Right atrium auricular region (tissue), 2 donors: ENCODE data around the gene CBX7. TPM values are rescaled to one million over a fixed set of nuclear protein-coding genes. Genes with fewer than 3 reads are reported as not detected.

Source experiments
- DNase-seq: peaks from one replicate; pipeline ENCODE4 v3.0.0-alpha.2; 2019; ENCODE audit warnings: low spot score
- H3K27ac ChIP-seq, 2 donors: fragments of 200-600 bp; sonication (generic); 1 replicate in 1 of 2; 2 replicates in 1 of 2; pipeline ENCODE4 v1.5.1; 2016 to 2019
- H3K27me3 ChIP-seq, 2 donors: fragments of 200-600 bp; sonication (generic); one replicate each; pipeline versions ENCODE4 v1.5.1 to v1.6.0; 2017 to 2019
- H3K36me3 ChIP-seq: fragments of 200-600 bp; sonication (generic); one replicate; pipeline ENCODE4 v1.5.1; 2016
- H3K4me1 ChIP-seq, 2 donors: fragments of 200-600 bp; sonication (generic); one replicate each; pipeline versions ENCODE4 v1.5.1 to v1.6.0; 2017 to 2019
- H3K4me3 ChIP-seq, 2 donors: fragments of 200-600 bp; sonication (generic); 1 replicate in 1 of 2; 2 replicates in 1 of 2; pipeline ENCODE4 v1.5.1; 2017 to 2019; ENCODE audit warnings: mild to moderate bottlenecking in 1 of 2, moderate library complexity in 1 of 2
- H3K9me3 ChIP-seq, 2 donors: fragments of 200-600 bp; sonication (generic); one replicate each; pipeline ENCODE4 v1.5.1; 2019
- total RNA-seq, 2 donors: library from RNA; depleted of rRNA; stranded (reverse); fragments of >200 nt; gene quantifications; one replicate each; pipeline ENCODE4 v1.1.0, GENCODE V29; 2016
- TF ChIP-seq, protein P1 (sequence below), 2 donors: fragments of 200-600 bp; sonication (generic); IDR thresholded peaks; one replicate each; pipeline ENCODE4 v1.5.1; 2019; ENCODE audit warnings: antibody characterized with exemption in 2 of 2

Gene CBX7
- total RNA-seq, 2 donors from 2014 or later, result 62.0 to 111 TPM

DNA sequence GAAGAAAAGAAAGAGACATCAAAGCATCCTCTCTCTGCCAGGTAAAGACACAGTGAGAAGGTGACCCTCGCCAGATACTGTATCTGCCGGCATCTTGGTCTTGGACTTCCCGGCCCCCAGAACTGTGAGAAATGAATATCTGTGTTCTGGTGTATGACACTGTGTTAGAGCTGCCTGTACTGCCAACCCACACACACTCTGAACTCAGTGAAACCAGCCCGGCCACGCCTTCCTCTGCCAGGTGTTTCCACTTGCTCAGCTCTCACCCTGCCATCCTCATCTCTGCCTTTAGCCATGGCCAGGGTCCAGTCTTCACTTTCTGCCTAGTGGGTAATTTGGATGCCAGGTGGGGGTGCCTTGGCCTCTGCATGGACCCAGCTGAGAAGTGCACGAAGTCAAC is 24.0 kb downstream of the CBX7 start:
- no peak overlapping the region for H3K27ac ChIP-seq
- peaks cover 0 to 26% of the 10 kb centered on the region in 2 donors for H3K4me1 ChIP-seq
- no peaks in the 10 kb centered on the region for H3K27me3 ChIP-seq
- no peaks in the 10 kb centered on the region for H3K9me3 ChIP-seq
- DNase-seq, result no peak
- no peak overlapping the region for H3K4me3 ChIP-seq
- TF ChIP-seq, protein P1, sequence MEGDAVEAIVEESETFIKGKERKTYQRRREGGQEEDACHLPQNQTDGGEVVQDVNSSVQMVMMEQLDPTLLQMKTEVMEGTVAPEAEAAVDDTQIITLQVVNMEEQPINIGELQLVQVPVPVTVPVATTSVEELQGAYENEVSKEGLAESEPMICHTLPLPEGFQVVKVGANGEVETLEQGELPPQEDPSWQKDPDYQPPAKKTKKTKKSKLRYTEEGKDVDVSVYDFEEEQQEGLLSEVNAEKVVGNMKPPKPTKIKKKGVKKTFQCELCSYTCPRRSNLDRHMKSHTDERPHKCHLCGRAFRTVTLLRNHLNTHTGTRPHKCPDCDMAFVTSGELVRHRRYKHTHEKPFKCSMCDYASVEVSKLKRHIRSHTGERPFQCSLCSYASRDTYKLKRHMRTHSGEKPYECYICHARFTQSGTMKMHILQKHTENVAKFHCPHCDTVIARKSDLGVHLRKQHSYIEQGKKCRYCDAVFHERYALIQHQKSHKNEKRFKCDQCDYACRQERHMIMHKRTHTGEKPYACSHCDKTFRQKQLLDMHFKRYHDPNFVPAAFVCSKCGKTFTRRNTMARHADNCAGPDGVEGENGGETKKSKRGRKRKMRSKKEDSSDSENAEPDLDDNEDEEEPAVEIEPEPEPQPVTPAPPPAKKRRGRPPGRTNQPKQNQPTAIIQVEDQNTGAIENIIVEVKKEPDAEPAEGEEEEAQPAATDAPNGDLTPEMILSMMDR (IDR thresholded peaks at IDR 0.05), result no peak
- H3K36me3 ChIP-seq, result peaks cover 12% of the 10 kb centered on the region

DNA sequence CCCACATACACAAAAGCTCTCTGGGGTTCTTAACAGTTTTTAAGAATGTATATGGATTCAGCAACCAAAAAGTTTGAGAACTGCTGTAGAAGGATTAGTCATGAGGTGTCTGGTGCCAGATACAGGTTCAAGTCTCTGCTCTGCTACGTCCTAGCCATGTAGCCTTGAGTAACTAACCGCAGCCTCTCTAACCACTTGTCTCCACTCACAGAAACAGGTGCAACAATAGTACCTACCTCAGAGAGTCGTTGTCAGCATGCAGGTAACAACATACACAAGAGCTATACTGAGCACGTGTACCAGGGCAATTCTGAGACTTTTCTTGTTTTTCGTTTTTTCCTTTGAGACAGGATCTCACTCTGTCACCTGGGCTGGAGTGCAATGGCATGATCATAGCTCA is 26.9 kb downstream of the CBX7 start:
- no peak overlapping the region for H3K4me3 ChIP-seq
- no peak overlapping the region for H3K27ac ChIP-seq
- no peaks in the 10 kb centered on the region for H3K27me3 ChIP-seq
- no peaks in the 10 kb centered on the region for H3K36me3 ChIP-seq
- TF ChIP-seq, protein P1 (IDR thresholded peaks at IDR 0.05), result no peak
- H3K9me3 ChIP-seq, result no peaks in the 10 kb centered on the region
- no peak for DNase-seq
- peaks cover 0 to 13% of the 10 kb centered on the region in 2 donors for H3K4me1 ChIP-seq

DNA sequence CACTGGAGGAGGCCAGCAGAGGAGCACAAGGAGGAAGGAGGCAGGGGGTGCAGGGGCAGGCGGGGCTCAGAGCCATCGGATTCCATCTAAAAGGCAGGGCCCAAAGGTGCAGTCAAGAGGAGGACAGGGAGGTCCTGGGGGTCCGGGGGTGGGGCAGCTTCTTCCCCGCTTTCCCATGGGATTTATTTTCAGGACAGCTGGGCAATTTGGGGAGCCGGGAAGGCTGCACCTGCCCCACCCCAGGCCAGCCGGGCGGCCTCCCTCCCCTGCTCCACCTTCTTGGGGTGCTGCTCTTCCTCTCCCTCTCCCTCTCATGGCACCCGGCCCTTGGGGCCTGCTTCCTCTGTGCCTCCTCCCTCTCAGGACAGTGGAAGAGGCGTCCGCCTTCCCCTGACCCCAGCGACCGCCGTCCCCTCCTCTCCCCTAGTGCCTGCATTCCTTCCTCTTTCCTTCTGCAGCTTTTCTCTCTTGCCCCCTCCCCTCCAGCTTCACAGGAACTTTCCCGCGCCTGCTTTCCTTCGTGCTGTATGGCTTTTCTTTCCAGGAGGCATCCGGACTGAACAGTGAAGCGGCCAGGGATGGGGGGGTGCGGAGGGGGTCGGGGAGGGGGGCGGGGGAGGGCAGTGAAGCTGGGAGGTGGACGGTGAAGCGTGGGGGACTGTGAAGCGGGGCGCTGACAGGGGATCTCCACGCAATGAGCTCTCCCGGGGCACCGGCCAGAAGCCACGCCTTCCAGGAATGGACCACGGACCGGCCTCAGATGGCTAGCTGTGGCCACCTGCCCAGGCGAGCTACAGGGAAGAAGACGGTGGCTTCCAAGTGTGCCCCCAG is 28.5 kb downstream of the CBX7 start:
- TF ChIP-seq, protein P1 (IDR thresholded peaks at IDR 0.05), result no peak
- no peaks in the 10 kb centered on the region for H3K27me3 ChIP-seq
- DNase-seq, result no peak

DNA sequence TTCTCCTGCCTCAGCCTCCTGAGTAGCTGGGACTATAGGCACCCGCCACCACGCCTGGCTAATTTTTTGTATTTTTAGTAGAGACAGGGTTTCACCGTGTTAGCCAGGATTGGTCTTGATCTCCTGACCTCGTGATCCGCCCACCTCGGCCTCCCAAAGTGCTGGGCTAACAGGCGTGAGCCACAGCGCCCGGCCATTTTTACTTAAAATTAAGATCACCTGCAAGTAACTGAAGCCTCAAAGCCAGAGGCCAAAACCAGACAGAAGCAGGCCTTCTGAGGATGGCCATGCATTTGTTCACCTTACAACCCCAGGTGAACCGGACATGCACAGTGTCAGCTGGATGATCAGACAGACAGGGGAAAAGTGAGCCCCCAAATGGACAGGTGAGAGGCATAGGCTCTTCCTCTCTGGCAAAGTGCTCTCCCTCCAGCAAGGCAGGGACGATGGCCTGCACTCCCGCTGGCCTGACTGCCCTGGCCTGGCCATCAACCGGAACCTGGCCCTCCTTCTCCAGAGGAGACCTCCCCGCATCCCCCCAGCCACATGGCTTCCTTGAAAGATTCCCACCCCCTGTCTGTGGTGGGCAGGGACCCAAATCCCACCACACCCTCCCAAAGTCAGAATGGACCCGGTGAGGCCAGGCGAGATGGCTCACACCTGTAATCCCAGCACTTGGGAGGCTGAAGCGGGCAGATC is 29.6 kb downstream of the CBX7 start:
- no peak overlapping the region for H3K27ac ChIP-seq
- H3K36me3 ChIP-seq, result no peaks in the 10 kb centered on the region
- no peaks in the 10 kb centered on the region for H3K27me3 ChIP-seq
- H3K4me3 ChIP-seq, result no peak overlapping the region
- no peak for DNase-seq
- H3K4me1 ChIP-seq, result peaks cover 0 to 8% of the 10 kb centered on the region in 2 donors
- H3K9me3 ChIP-seq, result no peaks in the 10 kb centered on the region
- TF ChIP-seq, protein P1 (IDR thresholded peaks at IDR 0.05), result no peak

More for the DNA sequence above, 28.5 kb downstream of the CBX7 start:
- peaks cover 0 to 8% of the 10 kb centered on the region in 2 donors for H3K4me1 ChIP-seq
- H3K27ac ChIP-seq, result no peak overlapping the region
- no peak overlapping the region for H3K4me3 ChIP-seq
- no peaks in the 10 kb centered on the region for H3K9me3 ChIP-seq
- no peaks in the 10 kb centered on the region for H3K36me3 ChIP-seq

DNA sequence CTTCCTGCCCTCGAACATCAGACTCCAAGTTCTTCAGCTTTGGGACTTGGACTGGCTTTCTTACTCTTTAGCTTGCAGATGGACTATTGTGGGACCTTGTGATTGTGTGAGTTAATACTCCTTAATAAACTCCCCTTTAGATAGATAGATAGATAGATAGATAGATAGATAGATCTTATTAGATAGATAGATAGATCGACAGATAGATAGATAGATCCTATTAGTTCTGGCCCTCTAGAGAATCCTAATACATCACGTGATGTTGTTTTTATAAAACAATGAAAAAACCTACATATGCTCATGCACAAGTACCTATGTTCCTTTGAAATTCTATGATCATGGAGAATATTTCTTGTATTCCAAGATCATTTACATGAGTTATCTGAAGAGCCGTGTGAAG is 31.5 kb downstream of the CBX7 start:
- no peak overlapping the region for H3K27ac ChIP-seq
- H3K4me1 ChIP-seq, result peaks cover 0 to 8% of the 10 kb centered on the region in 2 donors
- TF ChIP-seq, protein P1 (IDR thresholded peaks at IDR 0.05), result no peak
- no peaks in the 10 kb centered on the region for H3K9me3 ChIP-seq
- DNase-seq, result no peak
- H3K4me3 ChIP-seq, result no peak overlapping the region
- H3K36me3 ChIP-seq, result no peaks in the 10 kb centered on the region
- H3K27me3 ChIP-seq, result no peaks in the 10 kb centered on the region
